Tibial artery (tissue), 4 donors: Measurements from ENCODE around the gene IDH2.

ENCODE experiments used
- DNase-seq, 2 donors: peaks; one replicate each; pipeline ENCODE4 v3.0.0-alpha.2; 2019
- H3K27ac ChIP-seq, 2 donors: fragments of 200-600 bp; sonication (generic) in 1 of 2; 1 replicate in 1 of 2; 2 replicates in 1 of 2; pipeline ENCODE4 v1.5.1; 2018 to 2019; ENCODE audit warnings: mild to moderate bottlenecking in 1 of 2
- H3K27me3 ChIP-seq, 2 donors: fragments of 200-600 bp; sonication (generic) in 1 of 2; one replicate each; pipeline versions ENCODE4 v1.5.1 to v1.6.0; 2016 to 2019
- H3K36me3 ChIP-seq, 3 donors: fragments of 200-600 bp; sonication (generic) in 2 of 3; one replicate each; pipeline ENCODE4 v1.5.1; 2016 to 2019; ENCODE audit warnings: mild to moderate bottlenecking in 2 of 3
- H3K4me1 ChIP-seq, 4 donors: fragments of 200-600 bp; sonication (generic) in 2 of 4; 1 replicate in 3 of 4; 2 replicates in 1 of 4; pipeline ENCODE4 v1.5.1; 2016 to 2019
- H3K4me3 ChIP-seq, 2 donors: fragments of 200-600 bp; sonication (generic) in 1 of 2; 1 replicate in 1 of 2; 2 replicates in 1 of 2; pipeline ENCODE4 v1.5.1; 2018 to 2019; ENCODE audit warnings: mild to moderate bottlenecking in 2 of 2
- H3K9me3 ChIP-seq, 3 donors: fragments of 200-600 bp; sonication (generic) in 1 of 3; one replicate each; pipeline ENCODE4 v1.5.1; 2016 to 2019
- intact Hi-C: fragments of 100-400 bp; cut with DNase I; formaldehyde crosslinking; loops from one replicate; pipeline ENCODE4 v1.15.0; 2023; ENCODE audit warnings: low total_unique reads
- TF ChIP-seq, protein P1 (sequence below), 2 experiments: fragments of 200-600 bp in 1 of 2; fragments of 450-650 bp in 1 of 2; IDR thresholded peaks; one replicate each; pipeline ENCODE4 v1.5.1; 2017 to 2019; ENCODE audit warnings: antibody characterized with exemption in 2 of 2, mild to moderate bottlenecking in 1 of 2, moderate library complexity in 1 of 2

Gene IDH2

DNA sequence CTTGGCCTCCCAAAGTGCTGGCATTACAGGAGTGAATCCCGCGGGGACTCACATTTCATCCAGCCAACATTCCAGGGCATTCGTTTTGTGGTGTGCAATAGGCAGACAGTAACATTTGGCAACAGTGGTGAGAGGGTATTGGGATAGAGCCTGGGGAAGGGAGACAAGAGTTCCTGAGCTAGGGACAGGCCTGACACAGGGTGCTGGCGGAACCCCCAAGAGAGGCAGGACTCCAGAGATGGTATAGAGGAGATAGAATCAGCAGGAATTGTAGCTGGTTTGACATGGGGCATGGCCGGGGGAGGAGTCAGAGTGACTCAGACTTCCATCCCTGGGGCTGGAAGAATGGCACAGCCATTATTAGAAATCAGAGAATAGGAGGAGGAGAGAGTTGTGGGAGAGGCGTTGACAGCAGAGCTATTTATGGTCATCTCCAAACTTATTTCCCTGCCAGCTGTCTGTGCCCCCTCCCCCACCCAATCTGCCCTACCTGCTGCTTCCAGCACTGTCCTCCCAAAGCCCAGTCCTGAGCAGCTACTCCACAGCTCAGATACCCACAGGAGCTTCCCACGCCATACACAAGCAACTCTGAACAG is 4.4 kb upstream of the IDH2 start:
- Histone ChIP-seq H3K9me3 (no peaks in the 10 kb centered on the region), H3K4me3 (no peak overlapping the region), H3K36me3 (no peaks in the 10 kb centered on the region), H3K4me1 (peaks cover 0 to 24% (median 17%) of the 10 kb centered on the region in 4 donors), H3K27ac (peak overlapping the region; percentile 57 to 60), H3K27me3 (no peaks in the 10 kb centered on the region)
- TF ChIP-seq, protein P1, sequence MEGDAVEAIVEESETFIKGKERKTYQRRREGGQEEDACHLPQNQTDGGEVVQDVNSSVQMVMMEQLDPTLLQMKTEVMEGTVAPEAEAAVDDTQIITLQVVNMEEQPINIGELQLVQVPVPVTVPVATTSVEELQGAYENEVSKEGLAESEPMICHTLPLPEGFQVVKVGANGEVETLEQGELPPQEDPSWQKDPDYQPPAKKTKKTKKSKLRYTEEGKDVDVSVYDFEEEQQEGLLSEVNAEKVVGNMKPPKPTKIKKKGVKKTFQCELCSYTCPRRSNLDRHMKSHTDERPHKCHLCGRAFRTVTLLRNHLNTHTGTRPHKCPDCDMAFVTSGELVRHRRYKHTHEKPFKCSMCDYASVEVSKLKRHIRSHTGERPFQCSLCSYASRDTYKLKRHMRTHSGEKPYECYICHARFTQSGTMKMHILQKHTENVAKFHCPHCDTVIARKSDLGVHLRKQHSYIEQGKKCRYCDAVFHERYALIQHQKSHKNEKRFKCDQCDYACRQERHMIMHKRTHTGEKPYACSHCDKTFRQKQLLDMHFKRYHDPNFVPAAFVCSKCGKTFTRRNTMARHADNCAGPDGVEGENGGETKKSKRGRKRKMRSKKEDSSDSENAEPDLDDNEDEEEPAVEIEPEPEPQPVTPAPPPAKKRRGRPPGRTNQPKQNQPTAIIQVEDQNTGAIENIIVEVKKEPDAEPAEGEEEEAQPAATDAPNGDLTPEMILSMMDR (IDR thresholded peaks at IDR 0.05), result no peak
- intact Hi-C loops, result no loop called here
- DNase-seq, result no peak

DNA sequence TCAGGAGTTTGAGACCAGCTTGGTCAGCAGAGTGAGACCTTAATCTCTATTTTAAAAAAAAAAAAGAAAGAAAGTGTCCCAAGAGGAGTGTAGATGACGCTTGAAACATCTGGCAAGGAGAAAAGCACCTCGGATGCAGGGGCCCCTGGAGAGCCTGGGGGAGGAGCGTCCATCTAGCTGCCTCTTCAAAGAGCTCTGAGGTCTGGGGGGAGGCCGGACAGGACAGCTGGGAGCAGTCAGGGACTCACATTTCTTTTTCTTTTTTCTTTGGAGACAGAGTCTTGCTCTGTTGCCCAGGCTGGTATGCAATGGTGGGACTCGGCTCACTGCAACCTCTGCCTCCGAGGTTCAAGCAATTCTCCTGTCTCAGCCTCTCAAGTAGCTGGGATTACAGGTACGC is 3.3 kb upstream of the IDH2 start:
- Histone ChIP-seq H3K27ac (no peak overlapping the region), H3K9me3 (no peaks in the 10 kb centered on the region), H3K4me3 (no peak overlapping the region), H3K4me1 (peaks cover 0 to 34% (median 27%) of the 10 kb centered on the region in 4 donors), H3K36me3 (no peaks in the 10 kb centered on the region), H3K27me3 (no peaks in the 10 kb centered on the region)
- intact Hi-C loops, result no loop called here
- TF ChIP-seq, protein P1 (IDR thresholded peaks at IDR 0.05), result no peak
- no peak for DNase-seq

DNA sequence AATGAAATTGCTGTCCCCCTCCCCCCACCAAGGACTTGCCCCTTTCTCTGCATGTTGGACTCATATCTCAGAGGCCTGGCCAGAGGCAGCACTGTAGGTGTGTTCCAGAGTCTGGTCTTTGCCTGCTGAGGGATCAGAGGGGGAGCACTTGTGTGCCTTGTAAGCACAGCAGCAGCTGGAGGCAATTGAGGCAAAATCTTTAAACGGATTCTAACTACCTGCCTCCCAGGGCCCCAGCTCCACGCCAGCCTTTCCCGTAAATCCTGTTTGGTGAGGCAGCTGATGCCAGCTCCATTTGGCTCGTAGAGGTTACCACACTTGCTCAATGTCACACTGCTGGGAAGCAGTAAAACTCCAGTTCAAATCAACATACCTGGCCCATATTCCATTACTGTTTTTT is 2.3 kb upstream of the IDH2 start:
- H3K9me3 ChIP-seq, result no peaks in the 10 kb centered on the region
- H3K4me3 ChIP-seq, result no peak overlapping the region
- DNase-seq, result peak in 1 of 2 donors; percentile 51
- peaks cover 0 to 43% (median 37%) of the 10 kb centered on the region in 4 donors for H3K4me1 ChIP-seq
- no peaks in the 10 kb centered on the region for H3K36me3 ChIP-seq
- H3K27me3 ChIP-seq, result no peaks in the 10 kb centered on the region
- intact Hi-C loops, result no loop called here
- no peak overlapping the region for H3K27ac ChIP-seq
- TF ChIP-seq, protein P1 (IDR thresholded peaks at IDR 0.05), result no peak

- TF ChIP-seq, protein P1 (IDR thresholded peaks at IDR 0.05), result no peak
- Histone ChIP-seq H3K4me1 (peaks cover 0 to 51% (median 38%) of the 10 kb centered on the region in 4 donors), H3K27me3 (no peaks in the 10 kb centered on the region), H3K4me3 (no peak overlapping the region), H3K36me3 (no peaks in the 10 kb centered on the region), H3K27ac (peak overlapping the region in 1 of 2 donors; percentile 98), H3K9me3 (no peaks in the 10 kb centered on the region)
- intact Hi-C loops, result no loop called here
- DNase-seq, result peak in 1 of 2 donors; percentile 54
Observed at GRCh38 chr15:90103701-90104329, 1.5 kb upstream of the IDH2 start.

DNA sequence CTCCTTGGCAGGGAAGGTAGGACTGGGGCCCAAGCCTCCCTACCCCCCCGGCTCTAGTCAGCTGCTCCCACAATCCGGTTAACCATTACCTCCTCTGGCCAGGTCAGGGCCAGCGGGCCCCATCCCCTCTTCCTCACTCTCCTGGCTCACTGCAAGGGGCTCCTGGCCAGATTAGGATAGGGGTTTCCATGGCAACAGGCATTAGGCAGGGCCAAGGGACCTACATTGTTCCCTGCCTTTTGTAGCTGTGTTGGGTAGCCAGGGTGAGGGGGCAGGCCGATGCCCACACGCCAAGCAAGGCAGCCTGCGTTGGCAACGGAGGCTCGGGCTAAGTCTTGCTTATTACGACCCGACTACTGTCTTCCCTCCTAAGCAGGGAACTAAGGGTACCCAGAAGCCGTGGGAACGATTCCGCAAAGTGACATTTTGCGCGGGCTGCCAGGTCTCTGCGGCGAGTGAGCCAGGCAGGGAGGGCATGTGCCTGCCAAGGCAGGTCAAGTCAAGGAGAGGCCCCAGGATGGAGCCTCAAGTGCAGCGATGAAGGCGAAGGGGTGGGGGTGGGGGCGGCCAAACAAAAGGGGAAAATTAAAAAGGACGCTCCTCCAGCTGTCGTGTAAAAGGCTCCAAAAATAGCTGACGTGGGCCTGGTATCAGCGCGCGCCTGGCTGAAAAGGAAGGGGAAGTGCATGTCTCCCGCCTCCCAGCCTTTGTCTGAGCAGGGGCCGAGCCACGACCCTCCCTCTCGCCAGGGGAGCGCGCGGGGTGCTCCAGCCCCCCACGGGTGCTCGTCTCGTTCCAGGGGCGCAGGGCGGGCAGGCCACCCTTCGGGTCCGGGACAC is 919 bp downstream of the IDH2 start:
- peak; percentile 60 to 78 for DNase-seq
- intact Hi-C loops, result no loop called here
- no peaks in the 10 kb centered on the region for H3K9me3 ChIP-seq
- H3K27me3 ChIP-seq, result no peaks in the 10 kb centered on the region
- peak overlapping the region; percentile 86 to 90 for H3K4me3 ChIP-seq
- H3K27ac ChIP-seq, result peak overlapping the region; percentile 98
- peaks cover 0 to 60% (median 43%) of the 10 kb centered on the region in 4 donors for H3K4me1 ChIP-seq
- TF ChIP-seq, protein P1 (IDR thresholded peaks at IDR 0.05), result no peak
- no peaks in the 10 kb centered on the region for H3K36me3 ChIP-seq
